Measurements from ENCODE around the gene USP46.

Gene USP46, protein sequence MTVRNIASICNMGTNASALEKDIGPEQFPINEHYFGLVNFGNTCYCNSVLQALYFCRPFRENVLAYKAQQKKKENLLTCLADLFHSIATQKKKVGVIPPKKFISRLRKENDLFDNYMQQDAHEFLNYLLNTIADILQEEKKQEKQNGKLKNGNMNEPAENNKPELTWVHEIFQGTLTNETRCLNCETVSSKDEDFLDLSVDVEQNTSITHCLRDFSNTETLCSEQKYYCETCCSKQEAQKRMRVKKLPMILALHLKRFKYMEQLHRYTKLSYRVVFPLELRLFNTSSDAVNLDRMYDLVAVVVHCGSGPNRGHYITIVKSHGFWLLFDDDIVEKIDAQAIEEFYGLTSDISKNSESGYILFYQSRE

DNA sequence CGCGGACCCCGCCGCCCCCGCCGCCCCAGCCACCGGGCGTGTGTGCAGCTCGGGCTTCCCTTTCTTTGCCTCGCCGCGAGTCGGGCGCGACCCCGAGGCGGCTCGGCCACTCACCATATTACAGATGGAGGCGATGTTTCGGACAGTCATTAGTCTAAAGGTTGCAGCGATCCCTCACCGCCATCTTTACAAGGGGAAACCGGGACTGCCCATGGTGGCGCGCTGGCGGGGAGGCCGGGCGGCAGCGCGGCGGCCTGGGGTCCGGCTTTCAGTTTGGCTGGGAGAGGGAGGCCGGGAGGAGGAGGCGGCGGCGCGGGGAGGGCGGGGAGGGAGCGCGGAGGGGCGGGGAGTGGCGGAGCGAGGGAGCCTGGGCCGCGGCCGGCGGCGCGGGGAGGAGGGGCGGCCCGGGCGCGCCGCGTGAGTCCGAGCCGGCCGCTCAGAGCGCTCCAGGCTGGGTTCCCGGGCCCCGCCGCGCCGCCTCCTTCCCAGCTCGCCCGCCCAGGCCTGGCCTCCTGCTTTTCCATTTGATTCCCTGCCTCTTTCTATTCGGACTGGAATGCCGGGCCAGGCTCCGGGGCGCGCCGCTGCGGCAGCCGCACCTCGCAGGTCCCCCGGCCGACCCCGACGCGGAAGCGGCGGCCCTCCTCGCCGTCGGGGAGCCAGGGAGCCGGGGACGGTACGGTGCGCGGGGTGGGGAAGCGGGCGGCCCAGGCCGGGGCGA, at the start of gene USP46:
USP46 (minus strand) TSS at position 301 of the 721 bp plus-strand sequence; CDS start at position 150, 151 bp downstream.
- peak within 1 kb of the TSS; percentile 66 for H3K4me3 ChIP-seq (ENCODE audit: low read length)
- TF ChIP-seq, protein P1, sequence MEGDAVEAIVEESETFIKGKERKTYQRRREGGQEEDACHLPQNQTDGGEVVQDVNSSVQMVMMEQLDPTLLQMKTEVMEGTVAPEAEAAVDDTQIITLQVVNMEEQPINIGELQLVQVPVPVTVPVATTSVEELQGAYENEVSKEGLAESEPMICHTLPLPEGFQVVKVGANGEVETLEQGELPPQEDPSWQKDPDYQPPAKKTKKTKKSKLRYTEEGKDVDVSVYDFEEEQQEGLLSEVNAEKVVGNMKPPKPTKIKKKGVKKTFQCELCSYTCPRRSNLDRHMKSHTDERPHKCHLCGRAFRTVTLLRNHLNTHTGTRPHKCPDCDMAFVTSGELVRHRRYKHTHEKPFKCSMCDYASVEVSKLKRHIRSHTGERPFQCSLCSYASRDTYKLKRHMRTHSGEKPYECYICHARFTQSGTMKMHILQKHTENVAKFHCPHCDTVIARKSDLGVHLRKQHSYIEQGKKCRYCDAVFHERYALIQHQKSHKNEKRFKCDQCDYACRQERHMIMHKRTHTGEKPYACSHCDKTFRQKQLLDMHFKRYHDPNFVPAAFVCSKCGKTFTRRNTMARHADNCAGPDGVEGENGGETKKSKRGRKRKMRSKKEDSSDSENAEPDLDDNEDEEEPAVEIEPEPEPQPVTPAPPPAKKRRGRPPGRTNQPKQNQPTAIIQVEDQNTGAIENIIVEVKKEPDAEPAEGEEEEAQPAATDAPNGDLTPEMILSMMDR (IDR thresholded peaks at IDR 0.05; ENCODE audit: insufficient read depth, low read depth, low read length, missing control alignments), result no peak
- DNase-seq (ENCODE audit: low read depth), result peak; percentile 82

DNA sequence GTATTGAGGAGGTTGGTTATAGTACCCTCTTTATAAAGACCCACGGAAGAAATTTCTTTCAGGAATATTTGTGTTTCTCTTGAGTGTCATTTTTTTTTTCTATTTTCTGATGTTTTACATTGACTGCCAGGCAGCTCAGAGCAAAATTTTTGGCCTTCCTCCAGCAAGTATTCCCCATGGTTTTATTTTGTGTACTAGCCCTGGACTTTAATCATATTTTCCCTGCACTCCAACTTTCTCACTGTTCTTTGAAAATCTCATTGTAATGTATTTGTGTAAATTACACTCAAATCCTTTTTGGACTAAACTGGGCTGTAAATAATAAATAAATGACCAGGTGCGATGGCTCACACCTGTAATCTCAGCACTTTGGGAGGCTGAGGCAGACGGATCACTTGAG, 45.6 kb upstream of the USP46 start:
- TF ChIP-seq, protein P1 (IDR thresholded peaks at IDR 0.05; ENCODE audit: insufficient read depth, low read depth, low read length, missing control alignments), result no peak
- no peak overlapping the region for H3K4me3 ChIP-seq (ENCODE audit: low read length)
- no peak for DNase-seq (ENCODE audit: low read depth)

DNA sequence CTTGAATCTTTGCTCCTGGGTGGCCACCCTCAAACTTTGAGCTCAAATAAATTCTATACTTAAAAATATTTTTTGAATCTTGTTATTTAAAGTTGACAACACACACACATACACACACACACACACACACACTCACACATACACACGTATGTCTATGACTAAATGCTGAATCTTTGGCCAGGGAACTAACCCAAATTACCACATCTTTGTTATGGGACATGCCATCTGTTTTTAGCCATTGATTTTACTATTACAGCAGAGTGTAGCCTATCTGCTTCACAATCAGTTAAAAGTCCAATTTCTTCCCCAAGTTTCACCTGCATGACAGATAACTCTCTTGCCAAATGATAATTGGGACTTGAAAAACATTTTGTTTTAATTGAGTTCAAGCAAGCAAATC, 45.0 kb upstream of the USP46 start:
- TF ChIP-seq, protein P1 (IDR thresholded peaks at IDR 0.05; ENCODE audit: insufficient read depth, low read depth, low read length, missing control alignments), result no peak
- peak; percentile 33 for DNase-seq (ENCODE audit: low read depth)
- no peak overlapping the region for H3K4me3 ChIP-seq (ENCODE audit: low read length)

DNA sequence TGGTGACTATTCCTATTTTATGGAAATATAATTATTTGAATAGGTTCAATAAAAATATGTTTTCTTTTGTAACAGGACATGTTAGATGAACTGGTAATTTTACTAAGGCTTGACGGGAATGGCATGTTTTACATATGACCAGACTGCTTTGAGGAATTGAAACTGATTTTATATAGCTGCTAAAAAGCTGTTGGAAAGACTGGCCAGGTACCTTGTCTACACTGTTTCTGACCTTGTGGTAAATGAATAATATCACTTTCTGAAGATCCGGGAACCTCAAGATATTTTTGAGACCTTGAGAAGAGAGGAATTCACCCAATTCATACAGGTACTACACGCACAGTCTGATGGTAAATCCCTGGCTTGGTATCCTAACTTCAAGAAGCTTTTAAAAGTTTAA, 42.1 kb upstream of the USP46 start:
- DNase-seq (ENCODE audit: low read depth), result no peak
- no peak overlapping the region for H3K4me3 ChIP-seq (ENCODE audit: low read length)
- TF ChIP-seq, protein P1 (IDR thresholded peaks at IDR 0.05; ENCODE audit: insufficient read depth, low read depth, low read length, missing control alignments), result no peak

DNA sequence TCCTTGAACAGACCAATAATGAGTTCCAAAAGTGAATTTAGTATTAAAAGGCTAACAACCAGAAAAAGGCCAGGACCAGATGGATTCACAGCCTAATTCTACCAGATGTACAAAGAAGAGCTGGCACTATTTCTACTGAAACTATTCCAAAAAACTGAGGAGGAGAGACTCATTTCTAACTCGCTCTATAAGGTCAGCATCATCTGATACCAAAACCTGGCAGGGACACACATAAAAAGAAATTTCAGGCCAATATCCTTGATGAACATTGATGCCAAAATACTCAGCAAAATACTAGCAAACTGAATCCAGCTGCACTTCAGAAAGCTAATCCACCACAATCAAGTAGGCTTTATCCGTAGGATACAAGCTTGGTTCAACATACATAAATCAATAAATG, 35.8 kb upstream of the USP46 start:
- no peak for DNase-seq (ENCODE audit: low read depth)
- TF ChIP-seq, protein P1 (IDR thresholded peaks at IDR 0.05; ENCODE audit: insufficient read depth, low read depth, low read length, missing control alignments), result no peak
- H3K4me3 ChIP-seq (ENCODE audit: low read length), result no peak overlapping the region

DNA sequence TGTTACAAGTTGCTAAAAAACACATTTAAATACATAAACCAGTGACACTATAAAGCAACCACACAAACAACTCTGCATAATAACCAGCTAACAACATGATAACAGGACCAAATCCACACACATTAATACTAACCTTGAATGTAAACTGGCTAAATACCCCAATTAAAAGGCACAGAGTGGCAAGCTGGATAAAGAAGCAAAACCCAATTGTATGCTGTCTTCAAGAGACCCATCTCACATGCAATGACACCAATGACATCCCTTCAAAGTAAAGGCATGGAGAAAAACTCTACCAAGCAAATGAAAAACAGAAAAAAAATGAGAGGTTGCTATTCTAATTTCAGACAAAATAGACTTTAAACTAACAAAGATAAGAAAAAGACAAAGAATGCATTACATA, 34.4 kb upstream of the USP46 start:
- TF ChIP-seq, protein P1 (IDR thresholded peaks at IDR 0.05; ENCODE audit: insufficient read depth, low read depth, low read length, missing control alignments), result no peak
- no peak overlapping the region for H3K4me3 ChIP-seq (ENCODE audit: low read length)
- no peak for DNase-seq (ENCODE audit: low read depth)
